ENCODE measurements around the gene CTCF. TPM values are rescaled to one million over a fixed set of nuclear protein-coding genes. Genes with fewer than 3 reads are reported as not detected.

The CTCF gene
- total and polyA plus RNA-seq, 7 experiments from 2014 or later = 49.8 to 78.6 (median 59.8) TPM

GRCh38 chr16:67517661-67518423, 44.5 kb upstream of the CTCF start:
- ChIA-PET POLR2A (no interaction called here), CTCF (interaction anchor here (1.0 to 10.0 kb wide), 7 partner anchors 24 to 174 kb away, joined by 3 to 174 read pairs (median 4); partner anchors contain the start of genes AGRP, ATP6V0D1 and CARMIL2)
- Mint-ChIP-seq H3K27ac (peak overlapping the region in 1 of 9 donors; percentile 28), H3K4me1 (peaks cover 17 to 38% (median 31%) of the 10 kb centered on the region in 7 donors), H3K4me3 (no peak overlapping the region), H3K36me3 (peaks cover 0 to 1% (median 0%) of the 10 kb centered on the region in 5 donors), H3K27me3 (peaks cover 0 to 9% (median 0%) of the 10 kb centered on the region in 5 donors), H3K9me3 (no peaks in the 10 kb centered on the region)
- Histone ChIP-seq H3K27ac (ENCODE audit: low read depth, low read length) (no peak overlapping the region), H3K4me1 (ENCODE audit: control insufficient read depth in 2 of 2, insufficient read depth in 2 of 2, low read length in 2 of 2) (peaks cover 11 to 12% of the 10 kb centered on the region in 2 donors), H3K9me3 (ENCODE audit: control insufficient read depth in 2 of 3, low read length in 3 of 3) (no peaks in the 10 kb centered on the region), H3K27me3 (ENCODE audit: control insufficient read depth in 2 of 2, insufficient read depth in 2 of 2, low read length in 2 of 2) (no peaks in the 10 kb centered on the region), H3K4me3 (ENCODE audit: low read length) (no peak overlapping the region), H3K36me3 (ENCODE audit: control insufficient read depth in 2 of 3, insufficient read depth in 3 of 3, low read length in 3 of 3) (no peaks in the 10 kb centered on the region)
- no peak for ATAC-seq
- no peak for DNase-seq
- intact Hi-C loops (cut with micrococcal nuclease) = no loop called here

GRCh38 chr16:67518676-67519075, 43.6 kb upstream of the CTCF start:
- Histone ChIP-seq H3K9me3 (ENCODE audit: control insufficient read depth in 2 of 3, low read length in 3 of 3) (no peaks in the 10 kb centered on the region), H3K4me1 (ENCODE audit: control insufficient read depth in 2 of 2, insufficient read depth in 2 of 2, low read length in 2 of 2) (peaks cover 11 to 12% of the 10 kb centered on the region in 2 donors), H3K27me3 (ENCODE audit: control insufficient read depth in 2 of 2, insufficient read depth in 2 of 2, low read length in 2 of 2) (no peaks in the 10 kb centered on the region), H3K4me3 (ENCODE audit: low read length) (no peak overlapping the region), H3K36me3 (ENCODE audit: control insufficient read depth in 2 of 3, insufficient read depth in 3 of 3, low read length in 3 of 3) (no peaks in the 10 kb centered on the region), H3K27ac (ENCODE audit: low read depth, low read length) (no peak overlapping the region)
- H3K36me3 Mint-ChIP-seq = peaks cover 0 to 1% (median 0%) of the 10 kb centered on the region in 5 donors
- peaks cover 17 to 40% (median 31%) of the 10 kb centered on the region in 7 donors for H3K4me1 Mint-ChIP-seq
- intact Hi-C loops (cut with micrococcal nuclease) = no loop called here
- no peak for ATAC-seq
- H3K27ac Mint-ChIP-seq = peak overlapping the region in 2 of 9 donors; percentile 14 to 30
- no peak for DNase-seq
- ChIA-PET POLR2A (no interaction called here), CTCF (interaction anchor here (0.9 to 10.0 kb wide), 2 partner anchors 25 to 126 kb away, joined by 4 to 174 read pairs; partner anchors contain the start of gene CARMIL2)
- peaks cover 0 to 12% (median 0%) of the 10 kb centered on the region in 5 donors for H3K27me3 Mint-ChIP-seq
- no peaks in the 10 kb centered on the region for H3K9me3 Mint-ChIP-seq
- H3K4me3 Mint-ChIP-seq = peak overlapping the region in 3 of 10 donors; percentile 22 to 32 (median 27)

GRCh38 chr16:67519242-67519641, 43.1 kb upstream of the CTCF start:
- POLR2A ChIA-PET = no interaction called here
- Histone ChIP-seq H3K9me3 (ENCODE audit: control insufficient read depth in 2 of 3, low read length in 3 of 3) (no peaks in the 10 kb centered on the region), H3K4me3 (ENCODE audit: low read length) (no peak overlapping the region), H3K27ac (ENCODE audit: low read depth, low read length) (no peak overlapping the region), H3K4me1 (ENCODE audit: control insufficient read depth in 2 of 2, insufficient read depth in 2 of 2, low read length in 2 of 2) (peaks cover 6 to 12% of the 10 kb centered on the region in 2 donors), H3K36me3 (ENCODE audit: control insufficient read depth in 2 of 3, insufficient read depth in 3 of 3, low read length in 3 of 3) (no peaks in the 10 kb centered on the region), H3K27me3 (ENCODE audit: control insufficient read depth in 2 of 2, insufficient read depth in 2 of 2, low read length in 2 of 2) (no peaks in the 10 kb centered on the region)
- Mint-ChIP-seq H3K4me1 (peaks cover 16 to 39% (median 29%) of the 10 kb centered on the region in 7 donors), H3K27ac (peak overlapping the region in 4 of 9 donors; percentile 7 to 56 (median 42)), H3K36me3 (peaks cover 0 to 1% (median 0%) of the 10 kb centered on the region in 5 donors), H3K27me3 (peaks cover 0 to 12% (median 0%) of the 10 kb centered on the region in 5 donors), H3K9me3 (no peaks in the 10 kb centered on the region), H3K4me3 (peak overlapping the region in 1 of 10 donors; percentile 47)
- CTCF ChIA-PET = interaction anchor here (0.9 to 2.7 kb wide), 4 partner anchors 24 to 150 kb away, joined by 4 to 80 read pairs (median 34); partner anchors contain the start of genes C16orf86, CARMIL2 and ENKD1
- DNase-seq (no peak), ATAC-seq (no peak)
- intact Hi-C loops (cut with micrococcal nuclease) = no loop called here

- H3K36me3 Mint-ChIP-seq = peaks cover 0 to 1% (median 0%) of the 10 kb centered on the region in 5 donors
- peaks cover 0 to 2% (median 0%) of the 10 kb centered on the region in 11 donors for H3K9me3 Mint-ChIP-seq
- peak overlapping the region; percentile 91 to 99 (median 96) for H3K27ac Mint-ChIP-seq
- peak overlapping the region; percentile 87 for H3K27ac ChIP-seq (ENCODE audit: low read depth, low read length)
- peaks cover 14 to 35% (median 23%) of the 10 kb centered on the region in 7 donors for H3K4me1 Mint-ChIP-seq
- CTCF ChIA-PET = interaction anchor here (0.6 to 3.7 kb wide), 53 partner anchors 9 to 791 kb away, joined by 3 to 80 read pairs (median 5); partner anchors contain the start of genes AGRP, ATP6V0D1, C16orf86 and CARMIL2
- DNase-seq (peak; percentile 88 to 97 (median 93)), ATAC-seq (peak; percentile 94)
- no peaks in the 10 kb centered on the region for H3K9me3 ChIP-seq (ENCODE audit: control insufficient read depth in 2 of 3, low read length in 3 of 3)
- H3K4me1 ChIP-seq (ENCODE audit: control insufficient read depth in 2 of 2, insufficient read depth in 2 of 2, low read length in 2 of 2) = peaks cover 6 to 9% of the 10 kb centered on the region in 2 donors
- peaks cover 0 to 28% (median 0%) of the 10 kb centered on the region in 5 donors for H3K27me3 Mint-ChIP-seq
- no peaks in the 10 kb centered on the region for H3K27me3 ChIP-seq (ENCODE audit: control insufficient read depth in 2 of 2, insufficient read depth in 2 of 2, low read length in 2 of 2)
- H3K4me3 Mint-ChIP-seq = peak overlapping the region; percentile 86 to 94 (median 92)
- no peaks in the 10 kb centered on the region for H3K36me3 ChIP-seq (ENCODE audit: control insufficient read depth in 2 of 3, insufficient read depth in 3 of 3, low read length in 3 of 3)
- POLR2A ChIA-PET = interaction anchor here (0.6 to 2.8 kb wide), 24 partner anchors 8 to 285 kb away, joined by 3 to 23 read pairs (median 4); partner anchors contain the start of genes ACD, ATP6V0D1, CARMIL2 and CTCF
- H3K4me3 ChIP-seq (ENCODE audit: low read length) = peak overlapping the region; percentile 92
- intact Hi-C loops (cut with micrococcal nuclease) = loop anchor here (1.0 to 10.0 kb wide), 19 partner anchors 16 to 541 kb away; partner anchors contain the start of genes CARMIL2 (in 2 of the 2), CTCF (in 2 of the 2), RANBP10 (in 2 of the 2) and TSNAXIP1 (in 2 of the 2)
Measured at GRCh38 chr16:67521095-67521804, 41.1 kb upstream of the CTCF start.

- Mint-ChIP-seq H3K27me3 (peaks cover 0 to 45% (median 5%) of the 10 kb centered on the region in 5 donors), H3K27ac (no peak overlapping the region), H3K4me1 (peaks cover 10 to 28% (median 23%) of the 10 kb centered on the region in 7 donors), H3K36me3 (no peaks in the 10 kb centered on the region), H3K9me3 (peaks cover 0 to 2% (median 0%) of the 10 kb centered on the region in 11 donors), H3K4me3 (no peak overlapping the region)
- DNase-seq (no peak), ATAC-seq (no peak)
- intact Hi-C loops (cut with micrococcal nuclease) = loop anchor here in 1 of 2 donors (10.0 kb wide), 1 partner anchor 319 kb away; the partner anchor contains the start of genes CENPT, NUTF2 and THAP11
- Histone ChIP-seq H3K4me3 (ENCODE audit: low read length) (no peak overlapping the region), H3K27ac (ENCODE audit: low read depth, low read length) (no peak overlapping the region), H3K36me3 (ENCODE audit: control insufficient read depth in 2 of 3, insufficient read depth in 3 of 3, low read length in 3 of 3) (no peaks in the 10 kb centered on the region), H3K9me3 (ENCODE audit: control insufficient read depth in 2 of 3, low read length in 3 of 3) (no peaks in the 10 kb centered on the region), H3K4me1 (ENCODE audit: control insufficient read depth in 2 of 2, insufficient read depth in 2 of 2, low read length in 2 of 2) (peaks cover 17 to 19% of the 10 kb centered on the region in 2 donors), H3K27me3 (ENCODE audit: control insufficient read depth in 2 of 2, insufficient read depth in 2 of 2, low read length in 2 of 2) (peaks cover 1 to 5% of the 10 kb centered on the region in 2 donors)
- ChIA-PET CTCF (interaction anchor here (0.5 to 1.3 kb wide), 6 partner anchors 9 to 406 kb away, joined by 3 to 4 read pairs (median 4); partner anchors contain the start of genes ACD, CTCF and CTRL), POLR2A (interaction anchor here (1.0 to 2.7 kb wide), 4 partner anchors 12 to 586 kb away, joined by 3 to 10 read pairs (median 6); no protein-coding TSS in a partner anchor)
Measured at GRCh38 chr16:67525176-67525860, 37.0 kb upstream of the CTCF start.

Measured in naive thymus-derived CD4-positive, alpha-beta T cell (primary cell).